HTR-8/SVneo (cell line): ENCODE results near the gene DISP3.

Source experiments
- DNase-seq: peaks from one replicate; pipeline ENCODE4 v3.0.0; 2011; ENCODE audit warnings: low spot score, mixed read lengths; ENCODE audit not compliant: insufficient read length
- FAIRE-seq: peaks from 2 replicates; lab custom pipeline; 2011; peaks lifted over from hg19 to GRCh38; lab: Jason Lieb, UNC

DISP3 gene

GRCh38 chr1:11455967-11456570 is 22.9 kb upstream of the DISP3 start:
- FAIRE-seq (no peak), DNase-seq (no peak)

DNA sequence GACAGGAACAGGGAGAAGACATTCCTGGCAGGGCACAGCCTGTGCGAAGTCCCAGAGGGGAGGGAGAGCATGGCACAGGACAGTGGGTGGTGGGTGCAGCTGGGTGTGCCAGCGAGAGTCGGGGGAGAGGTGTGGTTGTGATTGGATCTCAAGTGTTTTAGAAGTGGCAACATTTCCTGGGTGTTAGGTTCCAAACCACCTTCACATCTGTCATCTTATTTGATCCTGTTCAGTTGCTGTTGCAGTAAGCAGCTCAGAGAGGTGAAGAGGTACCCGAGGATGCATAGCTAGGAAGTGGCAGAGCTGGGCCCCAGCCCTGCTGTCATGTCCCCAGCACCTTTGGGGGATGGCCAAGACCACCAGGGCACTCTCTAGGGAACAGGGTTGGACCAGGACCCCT is 22.0 kb upstream of the DISP3 start:
- no peak for DNase-seq
- no peak for FAIRE-seq

- FAIRE-seq: no peak
Observed at GRCh38 chr1:11458811-11459275, 20.1 kb upstream of the DISP3 start.

GRCh38 chr1:11461531-11462137 is 17.3 kb upstream of the DISP3 start:
- no peak for DNase-seq
- no peak for FAIRE-seq

More at GRCh38 chr1:11458811-11459275, 20.1 kb upstream of the DISP3 start:
- no peak for DNase-seq

DNA sequence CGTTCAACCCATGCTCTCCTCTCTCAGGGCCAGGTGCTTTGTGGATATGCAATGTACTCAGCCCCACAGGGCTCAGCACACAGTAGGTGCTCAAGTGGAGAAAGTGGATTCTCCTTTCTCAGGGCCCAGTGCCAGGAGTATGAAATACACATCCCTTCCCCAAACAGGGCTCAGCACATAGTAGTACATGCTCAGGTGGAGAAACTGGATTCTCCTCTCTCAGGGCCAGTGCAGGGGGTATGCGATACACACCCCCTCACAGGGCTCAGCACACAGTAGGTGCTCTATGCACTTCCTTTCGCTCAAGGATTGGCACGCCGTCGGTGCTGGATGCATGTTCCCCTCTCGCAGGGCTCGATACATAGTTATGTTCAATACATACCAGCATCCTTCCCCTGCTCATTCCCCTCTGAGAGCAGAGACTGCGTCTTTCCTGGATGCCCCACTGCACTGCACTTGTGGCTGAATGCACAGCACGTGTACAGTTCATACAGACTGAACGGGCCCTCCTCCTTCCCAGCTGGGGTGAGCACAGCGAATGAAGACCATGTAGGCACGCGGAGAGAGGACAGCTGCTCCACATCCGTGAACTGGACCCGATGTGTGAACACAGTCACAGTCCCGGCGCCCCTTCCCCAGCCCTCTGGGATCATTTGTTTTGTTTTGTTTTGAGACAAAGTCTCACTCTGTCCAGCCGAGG is 16.6 kb upstream of the DISP3 start:
- no peak for DNase-seq
- no peak for FAIRE-seq

- no peak for FAIRE-seq
- DNase-seq: no peak
Observed at GRCh38 chr1:11463177-11463576, 15.8 kb upstream of the DISP3 start.

DNA sequence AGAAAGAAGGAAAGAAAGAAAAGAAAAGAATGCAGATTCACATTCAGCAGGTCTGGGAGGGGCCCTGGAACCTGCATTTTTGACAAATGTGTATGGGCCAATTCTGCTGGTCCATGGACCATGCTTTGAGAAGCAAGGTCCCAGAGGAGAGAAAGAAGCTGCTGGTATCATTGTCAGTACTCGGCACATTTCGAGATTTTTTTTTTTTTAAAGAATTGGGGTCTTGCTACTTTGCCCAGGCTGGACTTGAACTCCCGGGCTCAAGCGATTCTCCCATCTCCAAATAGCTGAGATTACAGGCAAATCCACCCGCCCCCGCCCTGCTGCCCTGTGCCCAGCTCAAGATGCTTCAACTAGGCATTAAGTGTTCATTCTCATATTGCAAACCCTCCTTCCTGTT is 13.6 kb upstream of the DISP3 start:
- DNase-seq (no peak), FAIRE-seq (no peak)

DNA sequence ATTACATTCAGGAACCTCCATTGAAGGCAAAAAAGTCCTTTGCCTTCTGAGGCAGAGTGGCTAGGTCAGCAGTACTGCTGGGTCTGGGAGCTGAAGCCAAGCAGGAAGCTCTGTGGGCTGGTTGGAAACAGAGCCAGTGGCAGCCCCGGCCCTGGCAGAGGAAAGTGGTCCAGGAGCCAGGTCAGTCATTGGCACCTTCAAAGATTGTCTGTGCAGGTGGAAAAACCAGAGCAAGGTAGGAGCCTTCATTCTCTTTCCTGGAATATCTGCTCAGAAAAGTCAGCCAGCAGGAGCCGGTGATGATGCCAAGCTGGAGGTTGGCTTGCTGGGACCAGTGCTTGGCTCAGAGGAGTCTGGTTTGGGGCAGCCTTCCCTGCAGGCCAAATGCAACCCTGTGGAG is 12.5 kb upstream of the DISP3 start:
- no peak for FAIRE-seq
- no peak for DNase-seq

GRCh38 chr1:11468878-11469277 is 10.1 kb upstream of the DISP3 start:
- no peak for DNase-seq
- no peak for FAIRE-seq

DNA sequence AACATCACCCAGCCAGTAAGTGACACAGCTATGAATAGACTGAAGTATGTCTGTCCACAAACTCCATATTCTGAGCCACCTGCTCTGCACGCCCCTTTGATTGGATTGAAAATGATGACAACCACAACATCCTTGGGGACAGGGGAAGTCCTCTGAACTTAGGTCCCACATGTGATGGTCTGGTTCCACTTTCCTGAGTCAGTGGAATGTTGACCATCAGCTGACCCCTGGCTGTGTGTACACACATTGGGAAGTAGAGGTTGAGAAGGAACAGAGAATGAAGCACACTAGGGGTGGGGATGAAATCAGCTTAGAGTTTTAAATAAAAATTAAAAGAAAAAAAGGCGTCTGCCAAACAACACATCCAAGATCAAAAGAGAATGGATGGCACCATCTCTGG is 8.0 kb upstream of the DISP3 start:
- FAIRE-seq (no peak), DNase-seq (no peak)

- no peak for FAIRE-seq
- no peak for DNase-seq
Observed at GRCh38 chr1:11471473-11471872, 7.5 kb upstream of the DISP3 start.

DNA sequence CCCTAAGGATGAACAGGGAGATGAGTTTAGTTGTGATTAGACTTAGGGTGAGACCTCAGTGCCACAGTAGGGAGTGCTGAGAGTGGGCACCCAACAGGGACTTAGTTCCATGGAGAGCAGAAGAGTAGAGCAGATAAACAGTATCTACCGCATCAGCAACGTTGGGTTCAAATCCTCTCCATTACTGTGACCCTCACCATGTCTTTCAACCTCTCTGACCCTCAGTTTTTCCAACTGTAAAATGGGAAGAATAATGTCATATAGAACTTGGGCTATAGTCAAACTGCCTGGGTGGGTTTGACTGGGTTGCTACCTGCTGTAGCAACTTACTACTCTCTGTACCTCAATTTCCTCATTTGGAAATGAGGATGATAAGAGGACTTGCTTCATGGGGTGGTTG is 6.7 kb upstream of the DISP3 start:
- no peak for DNase-seq
- no peak for FAIRE-seq

DNA sequence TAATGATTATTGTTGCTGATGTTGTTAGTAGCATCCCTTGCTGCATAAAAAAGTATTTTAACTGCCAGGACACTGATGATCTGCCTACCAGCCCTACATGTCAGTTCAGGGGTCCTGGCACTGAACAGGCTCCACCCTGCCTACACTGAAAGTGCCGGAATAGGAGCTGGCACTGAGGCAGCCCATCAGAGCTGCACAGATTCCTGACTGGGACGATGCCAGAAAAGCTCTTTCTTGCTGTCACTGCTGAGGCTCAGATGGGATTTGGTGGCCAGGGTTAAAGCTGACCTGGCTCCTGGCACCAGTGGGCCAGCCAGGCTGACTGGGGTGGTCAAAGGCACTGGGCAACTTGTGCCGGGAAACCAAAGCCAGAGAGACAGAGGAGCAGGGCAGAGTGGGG is 6.2 kb upstream of the DISP3 start:
- FAIRE-seq: no peak
- DNase-seq: no peak

DNA sequence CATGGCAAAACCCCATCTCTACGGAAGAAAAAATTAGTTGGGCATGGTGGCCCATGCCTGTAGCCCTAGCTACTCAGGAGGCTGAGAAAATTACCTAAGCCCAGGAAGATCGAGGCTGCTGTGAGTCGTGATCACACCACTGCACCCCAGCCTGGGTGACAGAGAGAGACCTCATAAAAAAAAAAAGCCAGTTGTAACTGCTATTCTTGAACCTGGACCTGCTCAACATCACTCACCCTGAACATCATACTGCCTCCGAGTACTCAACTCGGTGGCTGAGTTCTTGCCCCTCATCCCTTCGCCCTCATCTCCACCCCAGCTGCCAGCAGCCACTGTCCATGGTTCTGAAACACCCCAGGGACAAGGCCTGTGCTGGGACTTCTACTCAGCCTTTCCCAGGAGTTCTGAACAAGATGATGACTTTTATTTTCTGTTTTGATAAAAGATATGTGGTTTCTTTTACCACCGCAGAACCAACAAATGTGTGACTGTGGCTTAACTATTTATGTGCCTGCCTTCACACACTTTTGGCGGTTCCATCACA is 5.4 kb upstream of the DISP3 start:
- DNase-seq: peak; percentile 20
- no peak for FAIRE-seq

DNA sequence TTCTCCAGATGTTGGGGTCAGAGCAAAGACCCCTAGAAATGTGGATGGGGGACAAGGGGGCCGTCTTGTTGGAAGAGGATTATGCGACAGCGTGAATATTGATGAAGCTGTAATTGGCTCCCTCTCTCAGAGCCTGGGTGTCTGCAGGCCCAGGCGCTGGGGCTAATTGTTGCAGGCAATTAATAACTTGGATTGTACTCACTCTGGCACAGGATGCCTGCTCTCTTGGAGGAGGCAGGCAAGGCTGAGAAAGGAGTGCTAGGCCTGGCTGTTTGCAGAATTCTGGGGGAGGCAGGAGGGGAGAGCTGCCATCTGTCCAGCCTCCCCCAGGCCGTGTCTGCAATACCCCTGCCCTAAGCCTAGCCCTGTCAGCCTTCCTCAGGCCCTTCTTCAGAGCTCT is 4.1 kb upstream of the DISP3 start:
- DNase-seq: no peak
- no peak for FAIRE-seq

- DNase-seq: no peak
- no peak for FAIRE-seq
Observed at GRCh38 chr1:11475748-11476147, 3.2 kb upstream of the DISP3 start.

- FAIRE-seq (no peak), DNase-seq (no peak)
Observed at GRCh38 chr1:11479375-11479979, 522 bp downstream of the DISP3 start.

DNA sequence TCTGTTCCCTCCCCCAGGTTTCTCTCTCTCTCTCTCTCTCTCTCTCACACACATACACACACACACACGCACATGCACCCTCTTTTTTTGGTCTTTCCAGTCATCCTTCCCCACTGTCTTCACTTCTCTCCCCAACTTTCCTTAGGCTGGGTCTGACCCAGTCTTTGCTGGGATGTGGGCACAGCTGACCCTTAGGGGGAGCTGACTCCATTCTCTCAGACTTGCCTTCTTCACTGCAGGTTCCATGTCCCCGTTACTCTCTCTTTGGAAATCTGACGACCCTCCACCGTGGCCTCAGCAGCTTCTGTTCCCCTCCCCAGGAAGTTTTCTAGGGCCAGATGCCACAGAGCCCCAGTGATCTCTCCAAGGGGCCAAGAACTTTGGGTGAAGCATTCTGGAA is 2.1 kb downstream of the DISP3 start:
- FAIRE-seq: no peak
- DNase-seq: no peak

- DNase-seq: no peak
- no peak for FAIRE-seq
Observed at GRCh38 chr1:11482198-11482597, 3.2 kb downstream of the DISP3 start.

DNA sequence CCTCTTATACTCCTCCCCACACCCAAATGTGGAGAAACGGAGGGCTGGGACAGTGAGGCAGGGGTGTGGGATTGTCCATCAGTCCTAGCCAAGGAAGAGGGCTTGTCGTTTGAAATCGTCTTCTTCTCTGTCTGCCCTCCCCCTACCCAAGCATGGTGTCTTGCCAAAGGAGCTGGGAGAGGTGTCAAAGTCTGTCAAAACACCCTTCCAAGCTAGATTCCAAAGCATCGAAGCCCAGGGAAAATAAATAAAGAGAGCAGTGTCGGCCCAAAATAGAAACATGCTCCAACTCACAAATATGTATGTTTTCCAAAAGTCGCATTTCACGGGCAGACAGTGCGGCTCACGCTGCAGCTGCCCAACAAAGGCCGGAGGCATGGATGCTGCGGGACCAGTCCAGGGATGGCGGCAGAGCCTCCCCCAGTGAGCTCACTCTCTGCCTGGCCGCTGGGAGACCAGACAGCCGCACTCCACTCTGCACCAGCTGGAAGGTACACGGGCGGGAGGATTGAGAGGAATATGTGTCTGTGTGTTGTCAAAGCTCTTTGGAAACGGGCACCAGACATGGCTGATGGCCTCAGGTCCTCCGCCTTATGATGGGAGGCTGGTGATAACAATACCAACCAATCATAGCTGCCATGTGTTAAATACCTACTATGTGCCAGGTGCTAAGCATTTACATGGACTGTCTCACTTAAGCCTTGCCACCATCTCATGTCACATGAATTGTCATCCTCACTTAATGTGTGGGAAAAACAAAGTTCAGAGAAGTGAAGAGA is 3.9 kb downstream of the DISP3 start:
- no peak for FAIRE-seq
- DNase-seq: no peak
